Tibial nerve (tissue), 3 donors: ENCODE measurements around the gene ADAMTS2.

Experiments
- CTCF ChIP-seq, 5 experiments: fragments of 200-600 bp in 3 of 5; fragments of 450-650 bp in 2 of 5; sonication (generic) in 3 of 5; IDR thresholded peaks; one replicate each; pipeline ENCODE4 v1.5.1; 2016 to 2019; ENCODE audit warnings: antibody characterized with exemption in 5 of 5, mild to moderate bottlenecking in 3 of 5, moderate library complexity in 2 of 5
- POLR2A ChIP-seq, 2 donors: fragments of 450-650 bp; IDR thresholded peaks; one replicate each; pipeline ENCODE4 v1.6.1; 2017; ENCODE audit warnings: antibody characterized with exemption in 2 of 2, mild to moderate bottlenecking in 2 of 2, moderate library complexity in 2 of 2

- TF ChIP-seq POLR2A (IDR thresholded peaks at IDR 0.05) = no peak
- TF ChIP-seq CTCF (IDR thresholded peaks at IDR 0.05) = no peak
These were observed 40.4 kb downstream of the ADAMTS2 start for GRCh38 chr5:179304871-179305270.
